GM23248 (cell line): ENCODE data around the gene NMUR2.

Experiments used
- EZH2 ChIP-seq: fragments of 200-600 bp; sonication (generic); IDR thresholded peaks from 2 replicates; pipeline ENCODE4 v1.6.1; 2018; ENCODE audit warnings: antibody characterized with exemption, mild to moderate bottlenecking; ENCODE audit not compliant: insufficient read depth, poor library complexity, severe bottlenecking
- EZH2phosphoT487 ChIP-seq: fragments of 200-600 bp; sonication (generic); IDR thresholded peaks from 2 replicates; pipeline ENCODE4 v1.6.1; 2018; ENCODE audit warnings: antibody characterized with exemption, moderate library complexity, mild to moderate bottlenecking, low read depth; ENCODE audit not compliant: insufficient read depth

GRCh38 chr5:152349683-152350526 is 55.2 kb downstream of the NMUR2 start:
- TF ChIP-seq EZH2, result no peak
- no peak for TF ChIP-seq EZH2phosphoT487
